Kidney tubule cell (primary cell): Measurements from ENCODE around the gene DCUN1D3.
A peak's percentile ranks its signal among the peaks of the same experiment; 100 is the strongest.

ENCODE experiments used
- DNase-seq: peaks from one replicate; pipeline ENCODE4 v3.0.0-alpha.2; 2018; ENCODE audit warnings: low spot score

Gene DCUN1D3

GRCh38 chr16:20918486-20919239, 18.5 kb upstream of the DCUN1D3 start:
- DNase-seq: no peak

- no peak for DNase-seq
These were observed 16.8 kb upstream of the DCUN1D3 start for GRCh38 chr16:20916942-20917341.

GRCh38 chr16:20916289-20916688, 16.1 kb upstream of the DCUN1D3 start:
- DNase-seq: no peak

GRCh38 chr16:20911361-20911760, 11.2 kb upstream of the DCUN1D3 start:
- peak; percentile 86 for DNase-seq

GRCh38 chr16:20910781-20911321, 10.7 kb upstream of the DCUN1D3 start:
- peak; percentile 96 for DNase-seq

GRCh38 chr16:20906341-20907255, 6.4 kb upstream of the DCUN1D3 start:
- DNase-seq: peak; percentile 83

- DNase-seq: no peak
These were observed 5.4 kb upstream of the DCUN1D3 start for GRCh38 chr16:20905576-20905975.

GRCh38 chr16:20904507-20905081, 4.4 kb upstream of the DCUN1D3 start:
- DNase-seq: peak; percentile 48

- DNase-seq: no peak
These were observed 3.8 kb upstream of the DCUN1D3 start for GRCh38 chr16:20903899-20904506.

- DNase-seq: no peak
These were observed 3.1 kb upstream of the DCUN1D3 start for GRCh38 chr16:20903116-20903898.

- DNase-seq: no peak
These were observed 2.3 kb upstream of the DCUN1D3 start for GRCh38 chr16:20902426-20902825.

- peak; percentile 85 for DNase-seq
These were observed 1.4 kb upstream of the DCUN1D3 start for GRCh38 chr16:20901436-20902112.

- DNase-seq: no peak
These were observed 894 bp upstream of the DCUN1D3 start for GRCh38 chr16:20901068-20901435.

- DNase-seq: peak; percentile 53
These were observed 470 bp downstream of the DCUN1D3 start for GRCh38 chr16:20899477-20900298.

GRCh38 chr16:20899071-20899470, 1.1 kb downstream of the DCUN1D3 start:
- peak; percentile 84 for DNase-seq

GRCh38 chr16:20897922-20898321, 2.2 kb downstream of the DCUN1D3 start:
- DNase-seq: peak; percentile 40

GRCh38 chr16:20897253-20897897, 2.8 kb downstream of the DCUN1D3 start:
- DNase-seq: peak; percentile 65

GRCh38 chr16:20894388-20894787, 5.8 kb downstream of the DCUN1D3 start:
- no peak for DNase-seq

- no peak for DNase-seq
These were observed 10.4 kb downstream of the DCUN1D3 start for GRCh38 chr16:20889625-20890275.
